Liver (tissue), 9 donors: Measurements from ENCODE around the gene PPP6C. TPM values are rescaled to one million over a fixed set of nuclear protein-coding genes. Genes with fewer than 3 reads are reported as not detected.
A peak's percentile ranks its signal among the peaks of the same experiment; 100 is the strongest.

Experiments used
- DNase-seq: peaks from one replicate; pipeline ENCODE4 v3.0.0-alpha.2; 2017; ENCODE audit warnings: low spot score
- H3K27ac ChIP-seq, 2 donors: one replicate each; pipeline ENCODE4 v1.7.0; 2013; ENCODE audit warnings: inconsistent platforms in 2 of 2, low read length in 2 of 2, control low read depth in 1 of 2, low read depth in 1 of 2, mild to moderate bottlenecking in 1 of 2
- H3K27me3 ChIP-seq, 4 donors: one replicate each; pipeline versions ENCODE4 v1.6.1 to v1.7.0; 2013; ENCODE audit warnings: low read length in 3 of 4, inconsistent platforms in 1 of 4, mild to moderate bottlenecking in 1 of 4, moderate library complexity in 1 of 4; ENCODE audit not compliant: control insufficient read depth in 4 of 4, insufficient read depth in 4 of 4
- H3K36me3 ChIP-seq, 4 donors: one replicate each; pipeline versions ENCODE4 v1.6.1 to v1.7.0; 2013; ENCODE audit warnings: low read length in 3 of 4, mild to moderate bottlenecking in 3 of 4, low read depth in 1 of 4, moderate library complexity in 1 of 4; ENCODE audit not compliant: control insufficient read depth in 4 of 4, insufficient read depth in 3 of 4
- H3K4me1 ChIP-seq, 4 donors: one replicate each; pipeline versions ENCODE4 v1.6.1 to v1.7.0; 2013; ENCODE audit warnings: low read length in 3 of 4, mild to moderate bottlenecking in 3 of 4, moderate library complexity in 1 of 4; ENCODE audit not compliant: control insufficient read depth in 4 of 4, insufficient read depth in 4 of 4
- H3K4me3 ChIP-seq, 3 donors: one replicate each; pipeline versions ENCODE4 v1.6.1 to v1.7.0; 2013; ENCODE audit warnings: low read length in 3 of 3, control low read depth in 1 of 3, low read depth in 1 of 3, mild to moderate bottlenecking in 1 of 3
- H3K9ac ChIP-seq, 2 donors: one replicate each; pipeline ENCODE4 v1.7.0; 2013; ENCODE audit warnings: low read length in 2 of 2, mild to moderate bottlenecking in 2 of 2, moderate library complexity in 2 of 2, control low read depth in 1 of 2, low read depth in 1 of 2
- H3K9me3 ChIP-seq, 4 donors: one replicate each; pipeline versions ENCODE4 v1.6.1 to v1.7.0; 2013; ENCODE audit warnings: low read length in 3 of 4; ENCODE audit not compliant: control insufficient read depth in 4 of 4
- EGR1 ChIP-seq, 2 donors: IDR thresholded peaks; 2 replicates each; pipeline ENCODE4 v1.6.1; 2016 to 2018; ENCODE audit warnings: antibody characterized with exemption in 2 of 2, low read depth in 2 of 2
- FOXA1 ChIP-seq: IDR thresholded peaks from 2 replicates; pipeline ENCODE4 v1.6.1; 2016; ENCODE audit warnings: antibody characterized with exemption
- HNF4A ChIP-seq, 2 donors: conservative IDR thresholded peaks; 2 replicates each; pipeline ENCODE4 v1.6.1; 2016; ENCODE audit warnings: antibody characterized with exemption in 2 of 2, mild to moderate bottlenecking in 2 of 2
- HNF4G ChIP-seq: IDR thresholded peaks from 2 replicates; pipeline ENCODE4 v1.6.1; 2016; ENCODE audit warnings: antibody characterized with exemption
- NR2F2 ChIP-seq: IDR thresholded peaks from 2 replicates; pipeline ENCODE4 v1.6.1; 2016; ENCODE audit warnings: antibody characterized with exemption
- RAD21 ChIP-seq, 2 donors: IDR thresholded peaks; 2 replicates each; pipeline ENCODE4 v1.6.1; 2016; ENCODE audit warnings: antibody characterized with exemption in 2 of 2, mild to moderate bottlenecking in 2 of 2
- TAF1 ChIP-seq: conservative IDR thresholded peaks from 2 replicates; pipeline ENCODE4 v1.6.1; 2016; ENCODE audit warnings: antibody characterized with exemption, mild to moderate bottlenecking
- YY1 ChIP-seq: IDR thresholded peaks from 2 replicates; pipeline ENCODE4 v1.6.1; 2016; ENCODE audit warnings: antibody characterized with exemption, mild to moderate bottlenecking
- WGBS: extraction: QIAGEN DNeasy Blood & Tissue Kit; methylation state at CpG from one replicate; pipeline ENCODE4 v1.1.7; 2013; 5-methylcytosine and 5-hydroxymethylcytosine counted together
- polyA plus RNA-seq, 2 donors: library from polyadenylated mRNA; stranded (reverse) in 1 of 2; unstranded in 1 of 2; fragments of 200-250 nt in 1 of 2; fragments of >200 nt in 1 of 2; fragmentation: Nextera tagmentation in 1 of 2; extraction: Ambion mirVana in 1 of 2; gene quantifications; one replicate each; pipeline versions ENCODE4 v1.2.1 to v1.2.3, GENCODE V29; 2013 to 2015
- total RNA-seq, 2 donors: library from RNA; depleted of rRNA; stranded (reverse); fragments of >200 nt; gene quantifications; one replicate each; pipeline ENCODE4 v1.2.3, GENCODE V29; 2014
- TF ChIP-seq, protein P1 (sequence below): IDR thresholded peaks from 2 replicates; pipeline ENCODE4 v1.6.1; 2016; ENCODE audit warnings: antibody characterized with exemption, mild to moderate bottlenecking
- TF ChIP-seq, protein P2 (sequence below): IDR thresholded peaks from 2 replicates; pipeline ENCODE4 v1.6.1; 2016; ENCODE audit warnings: antibody characterized with exemption
- TF ChIP-seq, protein P3 (sequence below): IDR thresholded peaks from 2 replicates; pipeline ENCODE4 v1.6.1; 2016; ENCODE audit warnings: antibody characterized with exemption
- TF ChIP-seq, protein P4 (sequence below): IDR thresholded peaks from 2 replicates; pipeline ENCODE4 v1.6.1; 2016; ENCODE audit warnings: antibody characterized with exemption
- TF ChIP-seq, protein P5 (sequence below): fragments of 150-350 bp; IDR thresholded peaks from 2 replicates; pipeline ENCODE4 v1.5.1; 2017; ENCODE audit warnings: improper control_type of control experiment, low read depth, low read length; ENCODE audit not compliant: missing input control
- donor health status: healthy.
- donor health status: healthy.
- donor health status: healthy.
- donor health status: healthy.
- donor health status: healthy.

The PPP6C gene
- total and polyA plus RNA-seq, 4 donors, result 10.1 to 14.8 (median 12.2) TPM

DNA sequence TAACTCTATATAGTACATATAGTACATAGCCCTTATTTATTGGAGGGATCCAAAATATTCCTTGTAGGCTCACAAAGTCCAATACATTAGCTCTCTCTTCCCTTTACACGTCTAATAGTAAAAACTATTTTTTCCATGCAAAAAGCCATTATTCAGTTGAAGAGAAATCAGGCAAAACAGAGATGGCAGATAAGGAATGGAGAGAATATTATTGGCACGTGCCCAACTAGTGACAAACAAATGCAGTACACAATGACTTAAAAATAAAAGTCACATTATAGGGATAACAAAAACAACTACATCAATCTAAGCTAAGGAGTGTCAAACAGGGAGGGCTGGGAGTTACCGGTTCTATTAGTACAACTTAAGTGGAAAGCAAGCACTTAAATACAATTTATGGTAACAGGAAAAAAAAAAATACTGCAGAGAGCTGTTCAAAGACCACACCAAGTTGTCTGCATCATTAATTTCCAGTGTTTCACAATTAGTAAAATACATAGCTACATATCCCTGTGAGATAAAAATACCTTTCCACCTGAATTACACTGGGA is 42.1 kb downstream of the PPP6C start:
- no peak overlapping the region for H3K4me3 ChIP-seq
- H3K4me1 ChIP-seq, result peaks cover 7 to 32% (median 14%) of the 10 kb centered on the region in 4 donors
- no peak overlapping the region for H3K9ac ChIP-seq
- no peaks in the 10 kb centered on the region for H3K9me3 ChIP-seq
- no peak overlapping the region for H3K27ac ChIP-seq
- peaks cover 0 to 13% (median 5%) of the 10 kb centered on the region in 4 donors for H3K36me3 ChIP-seq
- no peaks in the 10 kb centered on the region for H3K27me3 ChIP-seq
- TF ChIP-seq, protein P1, sequence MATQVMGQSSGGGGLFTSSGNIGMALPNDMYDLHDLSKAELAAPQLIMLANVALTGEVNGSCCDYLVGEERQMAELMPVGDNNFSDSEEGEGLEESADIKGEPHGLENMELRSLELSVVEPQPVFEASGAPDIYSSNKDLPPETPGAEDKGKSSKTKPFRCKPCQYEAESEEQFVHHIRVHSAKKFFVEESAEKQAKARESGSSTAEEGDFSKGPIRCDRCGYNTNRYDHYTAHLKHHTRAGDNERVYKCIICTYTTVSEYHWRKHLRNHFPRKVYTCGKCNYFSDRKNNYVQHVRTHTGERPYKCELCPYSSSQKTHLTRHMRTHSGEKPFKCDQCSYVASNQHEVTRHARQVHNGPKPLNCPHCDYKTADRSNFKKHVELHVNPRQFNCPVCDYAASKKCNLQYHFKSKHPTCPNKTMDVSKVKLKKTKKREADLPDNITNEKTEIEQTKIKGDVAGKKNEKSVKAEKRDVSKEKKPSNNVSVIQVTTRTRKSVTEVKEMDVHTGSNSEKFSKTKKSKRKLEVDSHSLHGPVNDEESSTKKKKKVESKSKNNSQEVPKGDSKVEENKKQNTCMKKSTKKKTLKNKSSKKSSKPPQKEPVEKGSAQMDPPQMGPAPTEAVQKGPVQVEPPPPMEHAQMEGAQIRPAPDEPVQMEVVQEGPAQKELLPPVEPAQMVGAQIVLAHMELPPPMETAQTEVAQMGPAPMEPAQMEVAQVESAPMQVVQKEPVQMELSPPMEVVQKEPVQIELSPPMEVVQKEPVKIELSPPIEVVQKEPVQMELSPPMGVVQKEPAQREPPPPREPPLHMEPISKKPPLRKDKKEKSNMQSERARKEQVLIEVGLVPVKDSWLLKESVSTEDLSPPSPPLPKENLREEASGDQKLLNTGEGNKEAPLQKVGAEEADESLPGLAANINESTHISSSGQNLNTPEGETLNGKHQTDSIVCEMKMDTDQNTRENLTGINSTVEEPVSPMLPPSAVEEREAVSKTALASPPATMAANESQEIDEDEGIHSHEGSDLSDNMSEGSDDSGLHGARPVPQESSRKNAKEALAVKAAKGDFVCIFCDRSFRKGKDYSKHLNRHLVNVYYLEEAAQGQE, result no peak
- TF ChIP-seq HNF4G, result no peak
- no peak for DNase-seq
- 86% methylated on average over 3 of the region's 3 CpGs for WGBS

DNA sequence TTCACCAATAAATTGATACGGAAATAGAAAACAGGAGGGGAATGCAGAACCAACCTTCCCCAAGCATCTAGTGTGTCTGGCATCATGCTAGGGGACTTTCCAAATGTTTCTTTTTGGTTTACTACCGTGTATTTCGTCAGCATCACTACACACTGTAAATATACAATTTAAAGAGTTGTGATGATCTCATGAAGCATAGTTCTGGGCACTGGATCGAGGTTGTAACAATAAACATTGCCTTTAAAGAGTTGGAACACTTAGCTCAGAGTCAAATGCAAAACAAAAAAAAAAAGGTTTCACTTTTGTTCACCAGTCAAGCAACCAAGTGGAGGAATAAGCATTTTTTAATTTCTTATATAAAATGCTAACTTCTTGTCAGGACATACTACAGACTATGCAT is 43.4 kb downstream of the PPP6C start:
- peak overlapping the region in 1 of 2 donors; percentile 3 for H3K27ac ChIP-seq
- H3K4me3 ChIP-seq, result no peak overlapping the region
- DNase-seq, result no peak
- H3K27me3 ChIP-seq, result no peaks in the 10 kb centered on the region
- no peak overlapping the region for H3K9ac ChIP-seq
- no peaks in the 10 kb centered on the region for H3K9me3 ChIP-seq
- 28% methylated on average over 4 of the region's 4 CpGs for WGBS
- H3K4me1 ChIP-seq, result peaks cover 7 to 32% (median 16%) of the 10 kb centered on the region in 4 donors
- peaks cover 0 to 8% (median 1%) of the 10 kb centered on the region in 4 donors for H3K36me3 ChIP-seq
- TF ChIP-seq TAF1 (no peak), EGR1 (IDR thresholded peaks at IDR 0.05; ENCODE audit: low read depth in 2 of 2) (no peak), NR2F2 (no peak), FOXA1 (no peak), HNF4A (conservative IDR thresholded peaks at IDR 0.05) (no peak), HNF4G (no peak)
- TF ChIP-seq, protein P2, sequence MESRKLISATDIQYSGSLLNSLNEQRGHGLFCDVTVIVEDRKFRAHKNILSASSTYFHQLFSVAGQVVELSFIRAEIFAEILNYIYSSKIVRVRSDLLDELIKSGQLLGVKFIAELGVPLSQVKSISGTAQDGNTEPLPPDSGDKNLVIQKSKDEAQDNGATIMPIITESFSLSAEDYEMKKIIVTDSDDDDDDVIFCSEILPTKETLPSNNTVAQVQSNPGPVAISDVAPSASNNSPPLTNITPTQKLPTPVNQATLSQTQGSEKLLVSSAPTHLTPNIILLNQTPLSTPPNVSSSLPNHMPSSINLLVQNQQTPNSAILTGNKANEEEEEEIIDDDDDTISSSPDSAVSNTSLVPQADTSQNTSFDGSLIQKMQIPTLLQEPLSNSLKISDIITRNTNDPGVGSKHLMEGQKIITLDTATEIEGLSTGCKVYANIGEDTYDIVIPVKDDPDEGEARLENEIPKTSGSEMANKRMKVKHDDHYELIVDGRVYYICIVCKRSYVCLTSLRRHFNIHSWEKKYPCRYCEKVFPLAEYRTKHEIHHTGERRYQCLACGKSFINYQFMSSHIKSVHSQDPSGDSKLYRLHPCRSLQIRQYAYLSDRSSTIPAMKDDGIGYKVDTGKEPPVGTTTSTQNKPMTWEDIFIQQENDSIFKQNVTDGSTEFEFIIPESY, result no peak
- TF ChIP-seq, protein P3, sequence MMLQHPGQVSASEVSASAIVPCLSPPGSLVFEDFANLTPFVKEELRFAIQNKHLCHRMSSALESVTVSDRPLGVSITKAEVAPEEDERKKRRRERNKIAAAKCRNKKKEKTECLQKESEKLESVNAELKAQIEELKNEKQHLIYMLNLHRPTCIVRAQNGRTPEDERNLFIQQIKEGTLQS, result no peak

DNA sequence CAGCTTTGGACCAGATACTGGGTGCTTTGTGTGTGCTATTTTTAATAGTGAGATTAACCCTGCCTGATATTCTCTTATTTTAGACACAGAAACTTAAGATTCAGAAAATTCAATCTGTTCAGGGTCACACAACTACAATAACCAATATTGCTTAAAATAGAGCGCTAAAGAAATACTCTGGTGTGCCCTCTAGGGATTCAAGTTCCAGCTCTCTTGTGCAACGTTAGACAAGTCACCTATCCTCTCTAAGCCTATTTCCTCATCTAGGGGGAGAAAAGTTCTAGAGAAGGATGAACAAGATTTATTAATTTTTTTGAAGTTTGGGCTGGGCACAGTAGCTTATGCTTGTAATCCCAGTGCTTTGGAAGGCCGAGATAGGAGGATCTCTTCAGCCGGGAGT is 44.2 kb downstream of the PPP6C start:
- H3K4me3 ChIP-seq, result no peak overlapping the region
- H3K36me3 ChIP-seq, result peaks cover 0 to 4% (median 0%) of the 10 kb centered on the region in 4 donors
- H3K27me3 ChIP-seq, result no peaks in the 10 kb centered on the region
- H3K27ac ChIP-seq, result no peak overlapping the region
- DNase-seq, result no peak
- H3K9me3 ChIP-seq, result no peaks in the 10 kb centered on the region
- H3K9ac ChIP-seq, result no peak overlapping the region
- 74% methylated on average over 4 of the region's 4 CpGs for WGBS
- H3K4me1 ChIP-seq, result peaks cover 5 to 24% (median 11%) of the 10 kb centered on the region in 4 donors
- no peak for TF ChIP-seq TAF1
- TF ChIP-seq, protein P4, sequence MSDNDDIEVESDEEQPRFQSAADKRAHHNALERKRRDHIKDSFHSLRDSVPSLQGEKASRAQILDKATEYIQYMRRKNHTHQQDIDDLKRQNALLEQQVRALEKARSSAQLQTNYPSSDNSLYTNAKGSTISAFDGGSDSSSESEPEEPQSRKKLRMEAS, result no peak
- TF ChIP-seq HNF4G, result no peak
- TF ChIP-seq RAD21 (IDR thresholded peaks at IDR 0.05), result peak in 1 of 2 donors; percentile 20
- TF ChIP-seq, protein P5, sequence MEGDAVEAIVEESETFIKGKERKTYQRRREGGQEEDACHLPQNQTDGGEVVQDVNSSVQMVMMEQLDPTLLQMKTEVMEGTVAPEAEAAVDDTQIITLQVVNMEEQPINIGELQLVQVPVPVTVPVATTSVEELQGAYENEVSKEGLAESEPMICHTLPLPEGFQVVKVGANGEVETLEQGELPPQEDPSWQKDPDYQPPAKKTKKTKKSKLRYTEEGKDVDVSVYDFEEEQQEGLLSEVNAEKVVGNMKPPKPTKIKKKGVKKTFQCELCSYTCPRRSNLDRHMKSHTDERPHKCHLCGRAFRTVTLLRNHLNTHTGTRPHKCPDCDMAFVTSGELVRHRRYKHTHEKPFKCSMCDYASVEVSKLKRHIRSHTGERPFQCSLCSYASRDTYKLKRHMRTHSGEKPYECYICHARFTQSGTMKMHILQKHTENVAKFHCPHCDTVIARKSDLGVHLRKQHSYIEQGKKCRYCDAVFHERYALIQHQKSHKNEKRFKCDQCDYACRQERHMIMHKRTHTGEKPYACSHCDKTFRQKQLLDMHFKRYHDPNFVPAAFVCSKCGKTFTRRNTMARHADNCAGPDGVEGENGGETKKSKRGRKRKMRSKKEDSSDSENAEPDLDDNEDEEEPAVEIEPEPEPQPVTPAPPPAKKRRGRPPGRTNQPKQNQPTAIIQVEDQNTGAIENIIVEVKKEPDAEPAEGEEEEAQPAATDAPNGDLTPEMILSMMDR, result no peak
- no peak for TF ChIP-seq YY1
- TF ChIP-seq, protein P2, result no peak
- TF ChIP-seq, protein P1, result no peak
